Stimulated activated CD4-positive, alpha-beta T cell treated with anti-CD3 and anti-CD28 coated beads, Interleukin-4, amount 100 ng/mL, for 24 hours (primary cell): Measurements from ENCODE around the gene LEMD2.

ENCODE experiments used
- DNase-seq: peaks from one replicate; pipeline ENCODE4 v3.0.0-alpha.2; 2020

LEMD2 gene

DNA sequence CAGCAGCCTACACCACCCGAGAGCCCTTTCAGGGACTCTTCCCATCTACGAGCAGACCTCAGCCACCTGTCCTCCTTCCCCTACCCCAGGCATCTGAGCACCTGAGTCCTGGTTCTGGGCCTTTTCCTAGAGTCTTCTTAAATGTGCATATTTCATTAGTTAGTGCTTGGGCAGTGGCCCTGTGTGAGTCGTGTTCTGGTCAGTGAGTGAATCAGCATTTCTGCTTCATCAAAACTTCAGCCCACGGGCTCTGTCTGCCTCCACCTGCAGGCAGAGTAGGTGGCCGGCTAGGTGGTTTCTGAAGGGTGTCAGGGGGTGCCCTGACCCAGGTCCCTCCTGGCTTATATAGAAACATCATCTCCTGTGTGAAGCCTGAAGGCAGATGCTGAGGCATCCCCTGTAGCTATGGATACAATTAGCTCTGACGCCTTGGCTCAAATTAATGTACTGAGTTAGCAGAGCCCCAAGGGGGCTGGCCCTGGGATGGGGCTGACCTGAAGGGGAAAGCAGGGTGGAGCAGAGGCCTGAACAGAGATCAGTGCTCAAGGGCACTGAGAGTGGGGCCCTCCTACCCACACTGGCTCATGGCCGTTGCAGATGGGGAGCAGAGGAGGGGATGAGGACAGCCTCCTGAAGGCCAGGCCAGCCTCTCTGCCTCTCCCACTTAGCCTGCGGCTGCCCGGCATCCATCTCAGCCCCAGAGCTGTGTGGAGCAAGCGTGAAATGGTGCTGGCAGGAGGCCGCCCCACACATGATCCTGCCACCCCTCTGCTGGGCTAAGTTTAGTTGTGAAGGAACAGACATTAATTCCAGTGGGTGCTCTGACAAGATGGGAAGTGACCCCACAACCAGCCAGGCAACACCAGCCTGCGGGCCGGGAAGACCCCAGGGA is 55.9 kb downstream of the LEMD2 start:
- DNase-seq = no peak

DNA sequence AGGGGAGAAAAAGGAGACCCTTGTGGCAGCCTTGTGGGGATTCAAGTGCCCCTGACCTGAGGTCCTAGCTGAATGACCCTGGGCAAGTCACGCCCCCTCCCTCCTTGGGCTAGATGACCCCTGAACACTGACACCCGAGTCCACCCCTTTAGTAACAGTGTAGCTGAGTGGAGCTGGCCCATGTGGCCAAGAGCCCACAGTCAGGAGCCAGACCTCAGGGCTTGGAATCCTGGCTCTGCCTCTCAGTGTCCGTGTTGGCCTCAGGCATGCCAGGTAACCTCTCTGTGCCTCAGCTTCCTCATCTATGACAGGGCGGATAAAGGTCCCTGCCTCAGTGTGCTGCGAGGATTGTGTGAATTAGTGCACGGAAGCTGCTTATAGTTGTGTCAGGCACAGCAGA is 56.5 kb downstream of the LEMD2 start:
- no peak for DNase-seq

DNA sequence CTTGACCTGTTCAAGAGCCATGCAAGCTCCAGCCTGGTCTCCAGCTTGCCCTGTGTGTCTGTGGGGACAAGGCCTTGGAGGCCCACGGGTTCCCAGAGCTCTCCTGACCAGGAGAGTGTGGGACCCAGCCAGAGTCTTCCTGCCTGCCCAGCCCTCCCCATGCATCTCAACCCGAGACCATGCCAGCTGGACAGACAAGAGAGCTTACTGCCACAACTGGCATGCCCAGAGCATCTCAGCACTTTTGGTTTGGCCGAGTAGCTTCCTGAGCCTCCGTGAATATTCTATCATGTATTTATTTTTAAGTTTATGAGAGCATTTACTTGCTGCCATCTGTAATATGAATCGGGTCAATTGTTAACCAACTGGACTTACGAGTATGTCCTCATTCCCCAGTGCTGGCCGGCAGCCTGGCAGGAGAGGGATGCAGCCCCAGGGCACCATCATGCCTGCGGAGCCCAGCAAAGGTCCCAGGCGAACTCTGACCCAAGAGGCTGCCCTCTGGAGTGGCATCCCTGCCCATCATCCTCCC is 57.1 kb downstream of the LEMD2 start:
- DNase-seq = no peak

DNA sequence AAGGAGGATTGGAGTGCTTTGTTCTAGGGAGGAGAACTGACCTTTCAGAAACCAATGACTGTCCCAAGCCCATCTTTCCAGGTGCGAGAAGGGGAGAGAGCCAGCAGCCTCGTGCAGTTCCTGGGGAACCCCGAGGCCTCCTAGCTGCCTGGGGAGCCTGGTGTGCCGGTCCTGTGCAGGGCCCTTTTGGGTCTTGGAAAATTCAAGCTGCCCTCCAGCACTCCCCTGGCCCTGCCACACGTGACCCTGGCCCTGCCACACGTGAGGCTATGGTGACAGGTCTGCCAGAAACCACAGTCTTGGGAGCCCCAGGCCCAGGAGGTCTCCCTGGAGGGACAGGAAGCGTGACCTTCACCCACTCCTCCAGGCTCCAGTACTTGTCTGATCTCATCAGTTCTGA is 57.9 kb downstream of the LEMD2 start:
- DNase-seq = no peak

DNA sequence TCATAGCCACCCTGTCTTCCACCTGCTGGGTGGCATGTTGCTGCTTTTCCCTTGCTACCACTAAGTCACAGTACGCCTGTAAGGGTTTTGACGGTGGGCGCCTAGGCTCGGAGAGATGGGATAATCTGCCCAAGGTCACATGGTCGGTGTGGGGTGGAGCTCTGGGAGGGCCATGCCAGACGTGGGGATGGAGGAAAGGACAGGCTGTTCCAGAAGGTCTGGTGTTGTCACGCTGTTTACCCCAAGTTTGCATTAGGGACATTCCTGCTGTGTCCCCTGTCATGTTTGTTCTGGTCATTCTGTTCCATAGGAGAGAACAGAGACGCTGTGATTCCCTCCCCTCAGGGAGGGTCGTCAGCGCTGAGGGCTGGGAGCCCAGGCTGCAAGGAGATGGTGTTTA is 58.3 kb downstream of the LEMD2 start:
- no peak for DNase-seq

DNA sequence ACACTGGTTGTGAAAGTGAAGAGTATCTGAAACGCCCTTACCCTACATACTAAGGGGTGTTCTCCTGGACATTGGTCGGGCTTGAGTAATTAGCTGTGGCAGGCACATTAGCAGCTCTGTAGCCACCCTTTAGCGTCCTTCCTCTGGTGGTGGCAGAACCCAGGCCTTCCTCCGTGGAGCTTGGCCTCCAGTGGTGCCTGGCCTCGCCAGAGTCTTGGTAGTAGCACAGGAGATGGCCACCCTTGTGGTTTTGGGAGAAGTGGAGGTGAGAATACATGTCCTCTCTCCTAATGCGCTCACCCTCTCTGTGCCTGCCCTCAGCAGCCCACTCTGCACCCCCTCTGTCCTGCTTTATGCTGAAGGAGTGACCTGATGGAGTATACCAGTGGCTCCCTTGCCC is 59.9 kb downstream of the LEMD2 start:
- no peak for DNase-seq

DNA sequence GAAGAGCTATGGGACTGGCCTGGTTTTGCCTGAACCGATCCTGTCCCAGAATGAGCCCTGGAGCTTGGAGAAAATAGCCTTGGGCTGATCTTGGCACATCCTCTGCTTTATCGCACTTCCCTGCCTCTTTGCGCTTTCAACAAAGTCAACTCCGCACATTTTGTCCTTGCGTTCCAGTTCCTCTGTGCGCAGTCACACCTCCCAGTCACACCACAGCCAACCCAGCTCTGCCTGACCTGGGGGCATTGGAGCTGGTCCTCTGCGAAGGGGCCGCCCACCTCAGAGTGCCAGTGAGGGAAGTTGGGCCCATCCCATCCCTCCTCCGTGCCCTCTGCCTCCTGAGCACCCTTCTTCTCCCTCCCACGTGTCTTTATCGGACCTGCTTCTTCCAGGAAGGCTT is 60.5 kb downstream of the LEMD2 start:
- DNase-seq = no peak

DNA sequence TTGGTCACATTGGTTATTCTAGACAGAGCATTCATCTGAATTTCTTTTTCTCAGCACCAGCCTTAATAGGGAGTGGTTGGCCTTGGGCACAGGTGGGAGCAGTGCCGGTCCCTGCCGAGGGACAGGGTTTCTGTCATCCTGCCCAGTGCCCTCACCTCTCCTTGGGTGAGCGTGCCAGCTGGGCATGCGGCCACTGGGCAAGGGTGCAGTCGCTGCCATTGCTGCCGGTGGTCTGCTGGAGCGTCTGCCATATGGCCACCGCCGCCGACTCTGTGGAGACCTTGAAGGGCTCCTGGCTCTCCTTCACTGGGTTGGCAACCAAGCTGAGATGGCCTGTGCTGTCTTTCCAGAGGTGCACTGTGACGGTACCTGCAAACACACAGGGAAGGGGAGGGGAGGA is 61.0 kb downstream of the LEMD2 start:
- DNase-seq = no peak

DNA sequence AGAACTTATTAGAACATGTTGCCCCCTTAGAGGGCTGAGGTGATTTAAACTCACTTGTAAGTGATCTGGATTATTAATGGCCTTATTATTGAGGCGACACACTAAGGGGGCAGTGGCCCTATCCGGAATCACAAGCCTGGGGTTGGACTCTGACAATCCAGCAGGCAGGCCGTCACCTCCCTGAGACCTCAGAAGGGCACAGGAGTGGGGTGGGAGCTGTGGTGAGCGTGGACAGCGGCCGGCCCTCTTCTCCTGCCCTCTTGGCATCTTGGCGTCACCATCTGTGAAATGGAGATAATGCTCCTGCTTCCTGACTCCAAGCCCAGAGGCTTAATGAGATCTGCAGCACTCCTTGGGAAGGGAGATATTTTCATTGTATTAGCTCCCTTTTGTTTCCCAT is 61.8 kb downstream of the LEMD2 start:
- DNase-seq = no peak

DNA sequence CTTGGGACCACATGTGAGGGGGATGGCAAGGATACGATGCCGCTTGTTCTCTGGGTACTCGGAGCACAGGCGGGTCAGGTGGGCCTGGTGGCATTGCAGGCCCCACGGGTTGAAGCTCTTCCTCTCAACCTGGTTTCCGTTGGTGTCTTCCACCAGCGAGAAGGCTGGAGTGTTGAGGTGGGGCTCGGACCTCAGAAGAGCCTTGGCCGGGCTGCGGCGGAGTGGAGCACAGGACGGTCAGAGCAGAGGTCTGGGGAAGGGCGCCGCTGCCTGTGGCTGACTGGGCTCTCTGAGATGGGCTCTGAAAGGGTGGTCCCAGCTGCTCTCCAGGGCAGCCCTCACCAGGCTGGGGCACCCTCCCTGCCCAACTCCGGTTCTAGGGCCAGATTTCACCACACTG is 62.2 kb downstream of the LEMD2 start:
- no peak for DNase-seq

DNA sequence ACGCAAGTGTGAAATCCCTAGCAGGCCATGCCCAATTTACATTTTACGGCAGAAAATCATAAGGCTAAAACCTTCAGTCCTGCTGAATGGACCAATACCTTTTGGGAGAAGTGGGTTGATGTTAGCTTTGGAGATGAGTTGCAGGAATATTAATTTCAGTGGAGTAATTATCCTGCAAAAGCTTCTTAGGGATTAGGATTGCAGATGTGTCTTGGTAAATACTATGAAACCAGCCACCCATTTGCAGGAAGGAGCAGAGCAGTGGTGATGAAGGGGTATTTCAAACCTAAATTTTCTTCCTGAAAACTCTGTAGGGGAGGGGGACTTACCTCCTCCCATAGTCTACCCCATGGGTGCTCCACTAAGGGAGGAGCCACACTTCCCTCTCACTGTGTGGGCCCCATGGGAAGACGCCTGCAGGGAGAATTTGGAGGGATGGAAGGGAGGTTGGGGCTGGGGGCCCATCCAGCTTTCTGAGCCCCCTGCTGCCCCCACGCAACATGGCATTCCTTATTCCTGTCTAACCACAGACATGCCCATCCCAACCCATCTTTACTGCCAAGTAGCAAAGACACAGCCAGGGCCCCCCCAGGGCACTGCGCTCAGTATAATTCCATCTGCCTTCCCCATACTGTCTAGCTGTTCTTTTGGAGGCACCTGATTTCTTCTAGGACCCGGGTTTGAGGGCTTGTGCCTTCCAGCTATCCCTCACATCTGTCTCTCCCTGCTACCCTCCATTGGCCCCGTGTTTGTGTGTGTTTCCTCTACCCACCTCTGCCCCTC is 62.8 kb downstream of the LEMD2 start:
- no peak for DNase-seq

DNA sequence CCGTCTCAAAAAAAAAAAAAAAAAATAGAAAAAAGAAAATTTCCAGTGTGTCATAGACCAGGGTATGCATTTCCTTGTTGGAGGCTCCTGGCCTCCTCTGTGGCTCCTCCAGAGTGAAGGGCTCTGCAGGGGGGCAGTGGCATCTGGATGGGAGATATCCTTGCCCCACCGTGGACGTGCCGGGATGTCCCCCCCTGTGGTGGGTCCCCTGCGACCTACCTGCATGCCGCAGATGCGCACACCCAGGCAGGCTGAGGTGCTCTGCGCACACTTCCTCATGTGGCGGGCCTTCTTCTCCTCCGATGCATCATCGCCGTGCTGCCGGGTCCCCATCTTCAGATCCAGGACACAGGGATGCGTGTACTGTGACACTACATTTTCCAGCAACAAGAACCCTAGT is 63.7 kb downstream of the LEMD2 start:
- no peak for DNase-seq

DNA sequence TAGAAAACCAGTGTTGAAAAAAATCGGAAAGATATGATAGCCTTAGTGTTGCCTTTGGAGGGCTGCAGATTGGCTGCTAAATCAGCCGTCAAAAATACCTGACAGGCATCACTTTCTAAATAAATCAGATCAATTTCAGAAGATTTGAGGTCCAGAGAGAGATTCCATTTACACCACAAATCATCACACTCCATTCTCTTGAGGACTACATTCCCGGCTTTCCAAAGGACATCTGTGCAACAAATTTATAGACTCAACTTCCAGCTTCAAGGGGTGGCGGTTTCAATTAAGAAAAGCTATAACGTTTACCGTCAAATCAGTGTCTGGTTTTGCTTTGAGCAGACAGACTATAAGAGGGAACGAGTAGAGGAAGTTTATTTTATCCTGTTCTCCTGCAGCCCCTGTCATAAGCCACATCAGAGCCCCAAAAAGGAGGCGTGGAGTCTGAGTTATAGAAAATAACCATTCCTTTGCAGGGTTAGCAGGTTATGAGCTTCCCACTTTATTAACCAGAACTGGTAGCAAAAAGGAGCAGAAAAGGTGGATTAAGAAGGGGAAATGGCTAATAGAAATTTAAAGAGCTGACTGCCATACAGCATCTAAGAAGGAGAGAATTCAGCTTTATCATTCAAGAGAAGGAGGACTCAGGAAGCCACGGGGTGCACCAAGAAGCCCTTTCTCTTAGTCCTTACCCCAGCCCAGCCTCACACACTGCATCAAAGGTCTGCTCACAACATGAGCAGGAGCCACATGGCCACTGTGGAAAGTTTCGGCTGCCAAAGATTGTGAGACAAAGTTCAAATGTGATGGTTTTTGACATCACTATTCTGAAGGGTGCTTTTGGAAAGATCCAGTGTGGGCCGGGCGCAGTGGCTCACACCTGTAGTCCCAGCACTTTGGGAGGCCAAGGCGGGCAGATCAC is 64.6 kb downstream of the LEMD2 start:
- DNase-seq = no peak

DNA sequence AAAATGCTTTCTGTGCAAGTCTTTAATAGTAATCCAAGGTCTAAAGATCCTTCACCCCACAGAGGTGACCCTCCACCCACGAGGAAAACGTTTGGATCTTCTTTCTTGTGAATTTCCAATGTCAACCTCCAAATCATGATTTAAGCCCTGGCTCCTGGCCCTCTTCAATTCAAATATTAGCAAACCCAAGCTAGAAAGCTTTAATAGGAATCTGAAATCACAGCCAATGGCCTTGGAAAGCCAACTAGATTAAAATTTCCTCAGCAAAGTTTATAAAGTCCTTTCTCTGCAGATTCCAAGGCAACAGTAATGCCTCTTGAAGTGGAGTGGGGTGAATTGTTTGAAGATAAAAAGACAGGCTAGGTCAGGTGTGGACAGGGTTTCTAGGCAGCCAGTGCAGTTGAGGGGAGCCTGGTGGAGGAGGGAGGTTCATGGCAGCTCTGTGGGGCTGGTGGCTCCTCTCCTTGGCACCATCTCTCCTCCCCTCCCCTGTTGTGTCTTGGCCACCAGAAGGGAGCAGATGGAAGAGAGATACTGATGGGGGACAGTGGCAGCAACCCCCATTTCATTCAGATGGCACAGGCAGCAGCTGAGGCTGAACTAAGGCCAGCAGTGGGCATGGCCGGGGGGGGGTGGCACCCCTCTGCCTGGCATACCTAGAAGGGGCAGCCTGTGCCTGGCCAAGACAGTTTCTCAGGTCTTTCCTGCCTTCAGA is 65.4 kb downstream of the LEMD2 start:
- DNase-seq = no peak

DNA sequence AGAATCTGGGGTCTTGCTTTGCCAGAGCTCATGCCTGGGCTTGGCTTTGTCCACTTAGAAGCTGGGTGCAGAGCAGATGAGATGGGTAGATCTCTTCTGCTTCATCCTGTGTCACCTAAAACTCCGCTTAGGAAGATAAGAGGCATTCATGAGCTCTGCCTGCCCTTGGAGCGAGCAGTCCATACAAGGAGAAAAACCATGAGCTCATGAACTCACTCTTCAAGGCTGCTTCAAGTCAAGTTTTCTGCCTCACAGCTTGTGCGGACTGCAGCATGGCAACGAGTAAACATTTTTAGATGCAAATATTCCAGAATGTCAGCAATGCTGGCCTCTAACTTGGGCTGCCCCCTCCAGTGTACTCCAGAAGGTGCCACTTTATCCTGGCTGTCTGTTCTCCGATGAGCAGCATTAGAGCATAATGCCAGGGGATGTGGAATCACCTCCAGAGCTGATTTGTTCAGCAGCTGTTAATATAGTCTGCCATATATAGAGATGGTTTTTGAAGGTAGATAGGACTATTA is 66.8 kb downstream of the LEMD2 start:
- DNase-seq = no peak

DNA sequence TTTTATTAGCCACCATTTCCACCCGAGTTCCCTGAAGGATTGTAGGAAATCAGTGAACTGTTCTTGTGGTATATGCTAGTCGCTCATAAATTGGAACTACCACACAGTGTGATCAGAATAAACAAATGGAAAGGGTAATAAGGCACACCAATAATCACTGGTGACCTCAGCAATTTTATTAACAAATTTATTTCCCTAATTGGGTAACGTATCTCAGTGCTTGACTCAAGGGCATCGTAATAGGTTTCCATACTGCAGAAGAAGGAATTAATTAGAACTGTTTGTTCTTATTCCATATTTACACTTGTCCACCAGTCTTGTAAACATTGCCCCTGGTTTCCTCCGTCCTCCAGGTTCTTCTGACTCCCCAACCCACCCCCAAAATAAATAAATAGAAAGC is 67.4 kb downstream of the LEMD2 start:
- DNase-seq = no peak
